Transverse colon (tissue), 4 donors: Measurements from ENCODE around the gene MZF1. TPM values are rescaled to one million over a fixed set of nuclear protein-coding genes. Genes with fewer than 3 reads are reported as not detected.

Experiments used
- DNase-seq: peaks from one replicate; pipeline ENCODE4 v3.0.0-alpha.2; 2019
- H3K27ac ChIP-seq, 4 donors: fragments of 200-600 bp; sonication (generic); 2 replicates each; pipeline ENCODE4 v1.5.1; 2016 to 2018; ENCODE audit warnings: inconsistent platforms in 4 of 4
- H3K27me3 ChIP-seq: fragments of 200-600 bp; sonication (generic); 2 replicates; pipeline ENCODE4 v1.5.1; 2017; ENCODE audit warnings: inconsistent platforms
- H3K36me3 ChIP-seq, 4 donors: fragments of 200-600 bp; sonication (generic); 2 replicates each; pipeline ENCODE4 v1.5.1; 2017 to 2019; ENCODE audit warnings: inconsistent platforms in 4 of 4
- H3K4me1 ChIP-seq, 4 donors: fragments of 200-600 bp; sonication (generic); 2 replicates each; pipeline ENCODE4 v1.5.1; 2017 to 2020; ENCODE audit warnings: inconsistent platforms in 4 of 4
- H3K4me3 ChIP-seq, 4 donors: fragments of 200-600 bp; sonication (generic); 1 replicate in 1 of 4; 2 replicates in 3 of 4; pipeline versions ENCODE4 v1.5.1 to v1.6.1; 2017 to 2019; ENCODE audit warnings: inconsistent platforms in 4 of 4
- H3K9me3 ChIP-seq, 2 donors: fragments of 200-600 bp; sonication (generic); 2 replicates each; pipeline ENCODE4 v1.5.1; 2017 to 2019; ENCODE audit warnings: inconsistent platforms in 2 of 2
- CTCF ChIP-seq, 5 experiments: fragments of 200-600 bp in 3 of 5; fragments of 450-650 bp in 2 of 5; sonication (generic) in 3 of 5; IDR thresholded peaks; 1 replicate in 2 of 5; 2 replicates in 3 of 5; pipeline ENCODE4 v1.5.1; 2016 to 2017; ENCODE audit warnings: antibody characterized with exemption in 5 of 5, inconsistent platforms in 3 of 5, mild to moderate bottlenecking in 2 of 5, moderate library complexity in 1 of 5
- EP300 ChIP-seq: sonication (generic); formaldehyde crosslinking; IDR thresholded peaks from one replicate; pipeline ENCODE4 v1.6.1; 2017; ENCODE audit warnings: antibody characterized with exemption, low read depth
- POLR2A ChIP-seq: fragments of 450-650 bp; IDR thresholded peaks from one replicate; pipeline ENCODE4 v1.6.1; 2016; ENCODE audit warnings: antibody characterized with exemption, mild to moderate bottlenecking, moderate library complexity
- POLR2AphosphoS5 ChIP-seq, 3 donors: sonication (generic); formaldehyde crosslinking; IDR thresholded peaks; one replicate each; pipeline ENCODE4 v1.6.1; 2016; ENCODE audit warnings: antibody characterized with exemption in 3 of 3
- WGBS, 2 donors: methylation state at CpG; one replicate each; pipeline ENCODE4 v1.1.5; 2018; ENCODE audit warnings: low coverage in 1 of 2; 5-methylcytosine and 5-hydroxymethylcytosine counted together
- in situ Hi-C, 4 donors: fragments of 200-750 bp; cut with MboI; loops; one replicate each; pipeline versions ENCODE4 v1.15.0 to v1.15.1; 2017; ENCODE audit warnings: low sequenced_read_pairs in 3 of 4, low pct_ligation_motif_present in 1 of 4, low pct_unique_long_range_greater_than_20kb in 1 of 4
- intact Hi-C: fragments of 100-400 bp; cut with DNase I; formaldehyde crosslinking; loops from one replicate; pipeline ENCODE4 v1.15.1; 2023; ENCODE audit warnings: low total_unique reads
- total RNA-seq, 4 donors: library from RNA; depleted of rRNA; stranded (reverse); fragments of >200 nt; gene quantifications; one replicate each; pipeline ENCODE4 v1.1.0, GENCODE V29; 2016

MZF1 gene
- total RNA-seq, 4 donors from 2014 or later = 45.5 to 113 (median 67.1) TPM

GRCh38 chr19:58516964-58517833, 55.9 kb downstream of the MZF1 start:
- intact Hi-C loops = no loop called here
- DNase-seq = no peak
- H3K27me3 ChIP-seq = no peaks in the 10 kb centered on the region
- peaks cover 0 to 6% (median 0%) of the 10 kb centered on the region in 4 donors for H3K36me3 ChIP-seq
- no peak for TF ChIP-seq EP300
- no peak for TF ChIP-seq CTCF (IDR thresholded peaks at IDR 0.05)
- no peak for TF ChIP-seq POLR2AphosphoS5 (IDR thresholded peaks at IDR 0.05)
- TF ChIP-seq POLR2A = no peak
- in situ Hi-C loops = no loop called here
- no peaks in the 10 kb centered on the region for H3K9me3 ChIP-seq
- H3K4me1 ChIP-seq = peaks cover 30 to 43% (median 40%) of the 10 kb centered on the region in 4 donors
- H3K27ac ChIP-seq = peak overlapping the region in 1 of 4 donors; percentile 99
- H3K4me3 ChIP-seq = no peak overlapping the region
- WGBS, 2 donors = 94% methylated on average over 65 of the region's 65 CpGs; no CpG with 5 or more reads in 1 of the 2 donors

GRCh38 chr19:58516246-58516836, 56.8 kb downstream of the MZF1 start:
- H3K36me3 ChIP-seq = peaks cover 0 to 6% (median 0%) of the 10 kb centered on the region in 4 donors
- peaks cover 30 to 50% (median 43%) of the 10 kb centered on the region in 4 donors for H3K4me1 ChIP-seq
- H3K9me3 ChIP-seq = no peaks in the 10 kb centered on the region
- WGBS, 2 donors = 88% methylated on average over 25 of the region's 25 CpGs; no CpG with 5 or more reads in 1 of the 2 donors
- H3K4me3 ChIP-seq = no peak overlapping the region
- DNase-seq = no peak
- intact Hi-C loops (no loop called here), in situ Hi-C loops (no loop called here)
- TF ChIP-seq CTCF (IDR thresholded peaks at IDR 0.05) (no peak), POLR2AphosphoS5 (IDR thresholded peaks at IDR 0.05) (no peak), EP300 (no peak), POLR2A (no peak)
- no peak overlapping the region for H3K27ac ChIP-seq
- H3K27me3 ChIP-seq = no peaks in the 10 kb centered on the region

GRCh38 chr19:58515259-58515658, 57.9 kb downstream of the MZF1 start:
- Histone ChIP-seq H3K4me1 (peaks cover 26 to 45% (median 38%) of the 10 kb centered on the region in 4 donors), H3K9me3 (no peaks in the 10 kb centered on the region), H3K27ac (no peak overlapping the region), H3K36me3 (peaks cover 0 to 6% (median 0%) of the 10 kb centered on the region in 4 donors), H3K27me3 (no peaks in the 10 kb centered on the region), H3K4me3 (no peak overlapping the region)
- in situ Hi-C loops (no loop called here), intact Hi-C loops (no loop called here)
- TF ChIP-seq POLR2A (no peak), POLR2AphosphoS5 (IDR thresholded peaks at IDR 0.05) (no peak), CTCF (IDR thresholded peaks at IDR 0.05) (no peak), EP300 (no peak)
- WGBS, 2 donors = 95 to 100% methylated on average over 2 of the region's 2 CpGs
- DNase-seq = no peak

- Histone ChIP-seq H3K4me3 (peak overlapping the region in 3 of 4 donors; percentile 15 to 43 (median 35)), H3K4me1 (peaks cover 25 to 43% (median 35%) of the 10 kb centered on the region in 4 donors), H3K9me3 (no peaks in the 10 kb centered on the region), H3K36me3 (peaks cover 0 to 6% (median 0%) of the 10 kb centered on the region in 4 donors), H3K27ac (peak overlapping the region; percentile 48 to 84 (median 80)), H3K27me3 (no peaks in the 10 kb centered on the region)
- DNase-seq = no peak
- WGBS, 2 donors = 66% methylated on average over 3 of the region's 3 CpGs; no CpG with 5 or more reads in 1 of the 2 donors
- TF ChIP-seq POLR2AphosphoS5 (IDR thresholded peaks at IDR 0.05) (no peak), CTCF (IDR thresholded peaks at IDR 0.05) (no peak), EP300 (no peak), POLR2A (no peak)
- in situ Hi-C loops (no loop called here), intact Hi-C loops (no loop called here)
Observed at GRCh38 chr19:58514564-58515022, 58.5 kb downstream of the MZF1 start.
